Upper lobe of left lung (tissue), 6 donors: ENCODE results near the gene CTNNBL1. TPM values are rescaled to one million over a fixed set of nuclear protein-coding genes. Genes with fewer than 3 reads are reported as not detected.

Experiments used
- ATAC-seq, 2 donors: fragments of 200-7000 bp; cut with Tn5 transposase; one replicate each; pipeline ENCODE4 v1.9.1; 2022; ENCODE audit warnings: mild to moderate bottlenecking in 2 of 2, moderate library complexity in 2 of 2; ENCODE audit not compliant: low FRiP score in 2 of 2
- DNase-seq, 2 donors: peaks; one replicate each; pipeline ENCODE4 v3.0.0-alpha.2; 2019 to 2020
- H3K27ac ChIP-seq, 4 donors: fragments of 200-600 bp; sonication (generic); one replicate each; pipeline ENCODE4 v1.5.1; 2016 to 2019
- H3K27me3 ChIP-seq, 4 donors: fragments of 200-600 bp; sonication (generic); one replicate each; pipeline ENCODE4 v1.5.1; 2017 to 2019
- H3K36me3 ChIP-seq, 4 donors: fragments of 200-600 bp; sonication (generic); one replicate each; pipeline ENCODE4 v1.5.1; 2016 to 2019
- H3K4me1 ChIP-seq, 4 donors: fragments of 200-600 bp; sonication (generic); one replicate each; pipeline ENCODE4 v1.5.1; 2018 to 2019
- H3K4me3 ChIP-seq, 4 donors: fragments of 200-600 bp; sonication (generic); one replicate each; pipeline ENCODE4 v1.5.1; 2017 to 2019; ENCODE audit warnings: mild to moderate bottlenecking in 2 of 4, moderate library complexity in 1 of 4
- H3K9me3 ChIP-seq, 4 donors: fragments of 200-600 bp; sonication (generic); one replicate each; pipeline ENCODE4 v1.5.1; 2018 to 2019
- CTCF ChIP-seq, 6 experiments: fragments of 450-650 bp in 4 of 6; fragments of 200-600 bp in 2 of 6; sonication (generic) in 2 of 6; IDR thresholded peaks; one replicate each; pipeline ENCODE4 v1.5.1; 2016 to 2019; ENCODE audit warnings: antibody characterized with exemption in 6 of 6
- EP300 ChIP-seq, 4 donors: sonication (generic); formaldehyde crosslinking; IDR thresholded peaks; one replicate each; pipeline ENCODE4 v1.5.1; 2017; ENCODE audit warnings: antibody characterized with exemption in 4 of 4, control low read depth in 2 of 4
- POLR2A ChIP-seq, 4 donors: fragments of 450-650 bp; IDR thresholded peaks; one replicate each; pipeline ENCODE4 v1.5.1; 2016 to 2017; ENCODE audit warnings: antibody characterized with exemption in 4 of 4, mild to moderate bottlenecking in 2 of 4
- POLR2AphosphoS5 ChIP-seq, 2 donors: sonication (generic); formaldehyde crosslinking; IDR thresholded peaks; one replicate each; pipeline ENCODE4 v1.5.1; 2017; ENCODE audit warnings: antibody characterized with exemption in 2 of 2
- WGBS, 2 donors: methylation state at CpG; one replicate each; pipeline ENCODE4 v1.1.5; 2017 to 2018; 5-methylcytosine and 5-hydroxymethylcytosine counted together
- total RNA-seq, 6 donors: library from RNA; depleted of rRNA in 4 of 6; stranded (reverse); fragments of >200 nt in 4 of 6; gene quantifications; one replicate each; pipeline versions ENCODE4 v1.1.0 to v1.2.1, GENCODE V29; 2016 to 2021
- donor health status: DM: no; HTN: no; CAD: no; lungs with moderate emphysema.
- donor health status: DM: no; HTN: yes; CAD: no; lungs with severe emphysema.

Gene CTNNBL1
- total RNA-seq, 6 donors from 2014 or later: 25.1 to 61.0 (median 29.1) TPM

GRCh38 chr20:37876863-37877262 lies 183.0 kb downstream of the CTNNBL1 start:
- DNase-seq (peak in 1 of 2 donors; percentile 42), ATAC-seq (no peak)
- H3K4me1 ChIP-seq: peaks cover 0 to 4% (median 0%) of the 10 kb centered on the region in 4 donors
- TF ChIP-seq CTCF (IDR thresholded peaks at IDR 0.05) (no peak), EP300 (IDR thresholded peaks at IDR 0.05) (no peak), POLR2AphosphoS5 (IDR thresholded peaks at IDR 0.05) (no peak), POLR2A (IDR thresholded peaks at IDR 0.05) (no peak)
- 81 to 90% methylated on average over 5 to 7 of the region's 7 CpGs for WGBS, 2 donors
- H3K4me3 ChIP-seq: no peak overlapping the region
- peaks cover 0 to 31% (median 22%) of the 10 kb centered on the region in 4 donors for H3K36me3 ChIP-seq
- H3K27me3 ChIP-seq: no peaks in the 10 kb centered on the region
- H3K9me3 ChIP-seq: no peaks in the 10 kb centered on the region
- H3K27ac ChIP-seq: no peak overlapping the region

GRCh38 chr20:37877832-37878772 lies 184.3 kb downstream of the CTNNBL1 start:
- Histone ChIP-seq H3K4me1 (peaks cover 0 to 4% (median 0%) of the 10 kb centered on the region in 4 donors), H3K4me3 (no peak overlapping the region), H3K27me3 (no peaks in the 10 kb centered on the region), H3K36me3 (peaks cover 0 to 20% (median 12%) of the 10 kb centered on the region in 4 donors), H3K9me3 (no peaks in the 10 kb centered on the region), H3K27ac (no peak overlapping the region)
- TF ChIP-seq CTCF (IDR thresholded peaks at IDR 0.05) (no peak), POLR2AphosphoS5 (IDR thresholded peaks at IDR 0.05) (no peak), EP300 (IDR thresholded peaks at IDR 0.05) (no peak), POLR2A (IDR thresholded peaks at IDR 0.05) (no peak)
- no peak for DNase-seq
- no peak for ATAC-seq
- 83 to 84% methylated on average over 15 to 20 of the region's 20 CpGs for WGBS, 2 donors

GRCh38 chr20:37878835-37879599 lies 185.2 kb downstream of the CTNNBL1 start:
- Histone ChIP-seq H3K36me3 (peaks cover 0 to 11% (median 6%) of the 10 kb centered on the region in 4 donors), H3K27me3 (no peaks in the 10 kb centered on the region), H3K27ac (no peak overlapping the region), H3K4me1 (peaks cover 0 to 4% (median 0%) of the 10 kb centered on the region in 4 donors), H3K9me3 (no peaks in the 10 kb centered on the region), H3K4me3 (no peak overlapping the region)
- ATAC-seq (no peak), DNase-seq (no peak)
- 85 to 94% methylated on average over 4 to 12 of the region's 12 CpGs for WGBS, 2 donors
- TF ChIP-seq EP300 (IDR thresholded peaks at IDR 0.05): no peak
- no peak for TF ChIP-seq POLR2A (IDR thresholded peaks at IDR 0.05)
- no peak for TF ChIP-seq CTCF (IDR thresholded peaks at IDR 0.05)
- TF ChIP-seq POLR2AphosphoS5 (IDR thresholded peaks at IDR 0.05): no peak

GRCh38 chr20:37879843-37880242 lies 186.0 kb downstream of the CTNNBL1 start:
- Histone ChIP-seq H3K36me3 (peaks cover 0 to 4% (median 0%) of the 10 kb centered on the region in 4 donors), H3K27me3 (no peaks in the 10 kb centered on the region), H3K4me1 (peaks cover 0 to 4% (median 0%) of the 10 kb centered on the region in 4 donors), H3K27ac (no peak overlapping the region), H3K4me3 (no peak overlapping the region), H3K9me3 (no peaks in the 10 kb centered on the region)
- no peak for TF ChIP-seq EP300 (IDR thresholded peaks at IDR 0.05)
- TF ChIP-seq CTCF (IDR thresholded peaks at IDR 0.05): no peak
- DNase-seq (no peak), ATAC-seq (no peak)
- 86 to 92% methylated on average over 1 of the region's 1 CpG for WGBS, 2 donors
